Spleen (tissue), 7 donors: ENCODE measurements around the gene SLC35F1.

Source experiments
- CTCF ChIP-seq, 11 experiments: fragments of 200-600 bp in 7 of 11; fragments of 450-650 bp in 4 of 11; sonication (generic) in 4 of 11; IDR thresholded peaks in 8 of 11; conservative IDR thresholded peaks in 3 of 11; 1 replicate in 7 of 11; 2 replicates in 4 of 11; pipeline versions ENCODE4 v1.4.0 to v1.8.0; 2016 to 2021; ENCODE audit warnings: antibody characterized with exemption in 11 of 11, inconsistent platforms in 4 of 11, mild to moderate bottlenecking in 1 of 11
- POLR2A ChIP-seq, 3 donors: fragments of 450-650 bp; IDR thresholded peaks; one replicate each; pipeline ENCODE4 v1.5.1; 2017; ENCODE audit warnings: antibody characterized with exemption in 3 of 3, mild to moderate bottlenecking in 1 of 3
- donor health status: DM: no; HTN: no; CAD: no; lungs with moderate emphysema.
- donor health status: DM: no; HTN: no; CAD: no.
- donor health status: DM: no; HTN: no; CAD: no.

GRCh38 chr6:118148561-118148960, 241.5 kb downstream of the SLC35F1 start:
- TF ChIP-seq CTCF (IDR thresholded peaks at IDR 0.05 in 8 of 11, conservative IDR thresholded peaks at IDR 0.05 in 3 of 11) (no peak), POLR2A (IDR thresholded peaks at IDR 0.05) (no peak)
